HFFc6 (cell line): ENCODE results near the gene FLT3. TPM values are rescaled to one million over a fixed set of nuclear protein-coding genes. Genes with fewer than 3 reads are reported as not detected.
A peak's percentile ranks its signal among the peaks of the same experiment; 100 is the strongest.

Experiments
- DNase-seq: peaks from one replicate; pipeline ENCODE4 v3.0.0-alpha.2; 2018
- H3K27ac Mint-ChIP-seq: 2 replicates; pipeline ENCODE4 v1.8.0; 2020; ENCODE audit warnings: mild to moderate bottlenecking, mixed read lengths
- H3K27me3 Mint-ChIP-seq: 2 replicates; pipeline ENCODE4 v1.8.0; 2021; ENCODE audit warnings: mild to moderate bottlenecking, moderate library complexity, mixed read lengths; ENCODE audit not compliant: insufficient read depth
- H3K36me3 Mint-ChIP-seq: 2 replicates; pipeline ENCODE4 v1.8.0; 2021; ENCODE audit warnings: low read depth, mixed read lengths
- H3K4me1 Mint-ChIP-seq: 2 replicates; pipeline ENCODE4 v1.8.0; 2020; ENCODE audit warnings: low read depth, mixed read lengths
- H3K4me3 Mint-ChIP-seq: 2 replicates; pipeline ENCODE4 v1.8.0; 2020; ENCODE audit warnings: mild to moderate bottlenecking, moderate library complexity, mixed read lengths
- H3K9me3 Mint-ChIP-seq: 2 replicates; pipeline ENCODE4 v1.8.0; 2020; ENCODE audit warnings: mild to moderate bottlenecking, mixed read lengths
- CTCF ChIP-seq: fragments of 200-600 bp; sonication (generic); IDR thresholded peaks from 2 replicates; pipeline ENCODE4 v1.5.0; 2021; ENCODE audit warnings: antibody characterized with exemption, mild to moderate bottlenecking
- total RNA-seq, 6 experiments: library from RNA; stranded (reverse); fragmentation: NEBNext Ultra II Directional; extraction: Animal tissue kit (Norgen Biotek cat#: 25700); gene quantifications; 2 replicates in 1 of 6; 3 replicates in 5 of 6; pipeline ENCODE4 v1.2.3, GENCODE V29; 2021

The FLT3 gene
- total RNA-seq, 6 experiments from 2014 or later: not detected

GRCh38 chr13:28027071-28027470, 73.3 kb downstream of the FLT3 start:
- H3K36me3 Mint-ChIP-seq: no peaks in the 10 kb centered on the region
- DNase-seq: no peak
- H3K27me3 Mint-ChIP-seq: peaks cover 8% of the 10 kb centered on the region
- H3K4me1 Mint-ChIP-seq: peaks cover 17% of the 10 kb centered on the region
- no peak for TF ChIP-seq CTCF
- H3K4me3 Mint-ChIP-seq: no peak overlapping the region
- H3K9me3 Mint-ChIP-seq: no peaks in the 10 kb centered on the region
- H3K27ac Mint-ChIP-seq: no peak overlapping the region

- Mint-ChIP-seq H3K9me3 (no peaks in the 10 kb centered on the region), H3K27me3 (peaks cover 5% of the 10 kb centered on the region), H3K4me1 (peaks cover 17% of the 10 kb centered on the region), H3K27ac (no peak overlapping the region), H3K4me3 (no peak overlapping the region), H3K36me3 (no peaks in the 10 kb centered on the region)
- TF ChIP-seq CTCF: no peak
- DNase-seq: no peak
These were observed 73.9 kb downstream of the FLT3 start for GRCh38 chr13:28026508-28026907.

GRCh38 chr13:28022848-28023518, 77.4 kb downstream of the FLT3 start:
- H3K4me3 Mint-ChIP-seq: no peak overlapping the region
- no peak for TF ChIP-seq CTCF
- H3K27me3 Mint-ChIP-seq: peaks cover 5% of the 10 kb centered on the region
- DNase-seq: peak; percentile 5
- peaks cover 17% of the 10 kb centered on the region for H3K4me1 Mint-ChIP-seq
- H3K36me3 Mint-ChIP-seq: no peaks in the 10 kb centered on the region
- no peak overlapping the region; the same call in 1 of the 2 replicates for H3K27ac Mint-ChIP-seq
- H3K9me3 Mint-ChIP-seq: no peaks in the 10 kb centered on the region

GRCh38 chr13:28014301-28014700, 86.1 kb downstream of the FLT3 start:
- H3K36me3 Mint-ChIP-seq: no peaks in the 10 kb centered on the region
- peaks cover 9% of the 10 kb centered on the region for H3K27me3 Mint-ChIP-seq
- TF ChIP-seq CTCF: no peak
- H3K27ac Mint-ChIP-seq: no peak overlapping the region
- H3K9me3 Mint-ChIP-seq: no peaks in the 10 kb centered on the region
- H3K4me3 Mint-ChIP-seq: no peak overlapping the region
- peaks cover 18% of the 10 kb centered on the region for H3K4me1 Mint-ChIP-seq
- no peak for DNase-seq

GRCh38 chr13:28013482-28013881, 86.9 kb downstream of the FLT3 start:
- no peak overlapping the region for H3K4me3 Mint-ChIP-seq
- no peaks in the 10 kb centered on the region for H3K9me3 Mint-ChIP-seq
- H3K36me3 Mint-ChIP-seq: no peaks in the 10 kb centered on the region
- no peak for TF ChIP-seq CTCF
- H3K27me3 Mint-ChIP-seq: peaks cover 12% of the 10 kb centered on the region
- H3K4me1 Mint-ChIP-seq: peaks cover 18% of the 10 kb centered on the region
- DNase-seq: no peak
- H3K27ac Mint-ChIP-seq: no peak overlapping the region
